H1 (cell line): ENCODE results near the gene DDN. TPM values are rescaled to one million over a fixed set of nuclear protein-coding genes. Genes with fewer than 3 reads are reported as not detected.

Experiments used
- CTCF ChIA-PET: fragments of 300-600 bp; sonication (Branson Sonifier 250); formaldehyde crosslinking; loops from one replicate; lab custom pipeline; 2021; ENCODE audit not compliant: partially characterized antibody; lab: Charles Lee
- POLR2A ChIA-PET: fragments of 300-600 bp; sonication (Branson Sonifier 250); formaldehyde crosslinking; loops from one replicate; lab custom pipeline; 2021; ENCODE audit warnings: inconsistent platforms; ENCODE audit not compliant: partially characterized antibody; lab: Charles Lee
- DNase-seq, 2 experiments: peaks; one replicate each; pipeline versions ENCODE4 v3.0.0 to v3.0.0-alpha.2; 2010 to 2022; ENCODE audit warnings: low spot score in 2 of 2, low read depth in 1 of 2, mixed read lengths in 1 of 2
- FAIRE-seq: peaks from 2 replicates; lab custom pipeline; 2011; peaks lifted over from hg19 to GRCh38; lab: Jason Lieb, UNC
- H2AFZ ChIP-seq: 2 replicates; pipeline ENCODE4 v1.8.1; 2012; ENCODE audit warnings: low read length, inconsistent platforms
- H2AK5ac ChIP-seq: 2 replicates; pipeline ENCODE4 v1.6.1; 2013; ENCODE audit warnings: low read depth, low read length
- H2BK120ac ChIP-seq: replicated peaks from 2 replicates; pipeline ENCODE3; 2013; ENCODE audit warnings: low read depth, low read length, inconsistent platforms
- H2BK12ac ChIP-seq: 2 replicates; pipeline ENCODE4 v1.6.1; 2013; ENCODE audit warnings: low read depth, low read length
- H2BK15ac ChIP-seq: 2 replicates; pipeline ENCODE4 v1.6.1; 2013; ENCODE audit warnings: low read length
- H2BK20ac ChIP-seq: 2 replicates; pipeline ENCODE4 v1.6.1; 2013; ENCODE audit warnings: low read length
- H2BK5ac ChIP-seq: 2 replicates; pipeline ENCODE4 v1.6.1; 2013; ENCODE audit warnings: low read depth, low read length
- H3K14ac ChIP-seq: 2 replicates; pipeline ENCODE4 v1.6.1; 2013; ENCODE audit warnings: inconsistent platforms; ENCODE audit not compliant: insufficient read length
- H3K18ac ChIP-seq: 2 replicates; pipeline ENCODE4 v1.6.1; 2013; ENCODE audit warnings: low read length; ENCODE audit errors: extremely low read depth
- H3K23ac ChIP-seq: 2 replicates; pipeline ENCODE4 v1.6.1; 2013; ENCODE audit warnings: inconsistent platforms; ENCODE audit not compliant: insufficient read length
- H3K23me2 ChIP-seq: 2 replicates; pipeline ENCODE4 v1.6.1; 2013; ENCODE audit warnings: low read depth, low read length
- H3K27ac ChIP-seq: 2 replicates; pipeline ENCODE4 v1.6.1; 2011; ENCODE audit warnings: low read depth, low read length, inconsistent platforms
- H3K27me3 ChIP-seq, 4 experiments: replicated peaks in 1 of 4; 1 replicate in 1 of 4; 2 replicates in 3 of 4; pipeline versions ENCODE4 v1.6.1 to v1.8.1; 2011 to 2013; ENCODE audit warnings: low read length in 3 of 4, mild to moderate bottlenecking in 3 of 4, inconsistent platforms in 2 of 4, mixed read lengths in 2 of 4, moderate library complexity in 1 of 4; ENCODE audit not compliant: control insufficient read depth in 3 of 4, insufficient read depth in 3 of 4; ENCODE audit errors: extremely low read depth in 1 of 4
- H3K36me3 ChIP-seq, 4 experiments: 2 replicates each; pipeline versions ENCODE4 v1.6.1 to v1.8.1; 2011 to 2013; ENCODE audit warnings: mild to moderate bottlenecking in 4 of 4, low read length in 3 of 4, moderate library complexity in 2 of 4, control low read depth in 1 of 4, inconsistent platforms in 1 of 4; ENCODE audit not compliant: insufficient read depth in 4 of 4, control insufficient read depth in 2 of 4
- H3K4ac ChIP-seq: replicated peaks from 2 replicates; pipeline ENCODE3; 2013; ENCODE audit warnings: low read length, low read depth, mixed read lengths, inconsistent platforms; ENCODE audit not compliant: insufficient read length
- H3K4me1 ChIP-seq, 4 experiments: replicated peaks in 1 of 4; 1 replicate in 1 of 4; 2 replicates in 3 of 4; pipeline versions ENCODE4 v1.6.1 to v1.8.1; 2011 to 2013; ENCODE audit warnings: low read length in 3 of 4, inconsistent platforms in 2 of 4, mixed read lengths in 1 of 4; ENCODE audit not compliant: insufficient read depth in 4 of 4, control insufficient read depth in 3 of 4
- H3K4me2 ChIP-seq, 2 experiments: 2 replicates each; pipeline versions ENCODE4 v1.6.1 to v1.8.1; 2011 to 2013; ENCODE audit warnings: low read depth in 2 of 2, low read length in 2 of 2, control low read depth in 1 of 2, inconsistent platforms in 1 of 2, mild to moderate bottlenecking in 1 of 2; ENCODE audit not compliant: insufficient read depth in 1 of 2
- H3K4me3 ChIP-seq, 4 experiments: fragments of 200-600, 300-600 bp in 1 of 4; sonication (generic), shearing (Covaris generic), sonication (Bioruptor Twin) in 1 of 4; 2 replicates each; pipeline versions ENCODE4 v1.5.1 to v1.8.1; 2011 to 2016; ENCODE audit warnings: low read length in 4 of 4, low read depth in 3 of 4, control low read depth in 2 of 4, inconsistent platforms in 2 of 4, mild to moderate bottlenecking in 2 of 4, mixed read lengths in 1 of 4, moderate library complexity in 1 of 4; ENCODE audit not compliant: insufficient read depth in 2 of 4; ENCODE audit errors: extremely low read depth in 1 of 4
- H3K56ac ChIP-seq: replicated peaks from 2 replicates; pipeline ENCODE3; 2013; ENCODE audit warnings: low read depth, mild to moderate bottlenecking, mixed read lengths, low read length, inconsistent platforms; ENCODE audit not compliant: insufficient read length
- H3K79me1 ChIP-seq: 2 replicates; pipeline ENCODE4 v1.6.1; 2013; ENCODE audit warnings: low read depth, low read length, control low read depth
- H3K79me2 ChIP-seq, 2 experiments: 2 replicates each; pipeline versions ENCODE4 v1.6.1 to v1.8.1; 2012 to 2013; ENCODE audit warnings: low read length in 2 of 2, mild to moderate bottlenecking in 2 of 2, inconsistent platforms in 1 of 2; ENCODE audit not compliant: insufficient read depth in 2 of 2, control insufficient read depth in 1 of 2
- H3K9ac ChIP-seq, 4 experiments: replicated peaks in 1 of 4; 1 replicate in 1 of 4; 2 replicates in 3 of 4; pipeline versions ENCODE4 v1.6.1 to v1.8.1; 2011 to 2013; ENCODE audit warnings: low read depth in 3 of 4, low read length in 3 of 4, control low read depth in 2 of 4, mild to moderate bottlenecking in 2 of 4, moderate library complexity in 2 of 4, inconsistent platforms in 1 of 4; ENCODE audit errors: extremely low read depth in 1 of 4
- H3K9me3 ChIP-seq, 2 experiments: 2 replicates each; pipeline versions ENCODE4 v1.6.1 to v1.8.1; 2012 to 2013; ENCODE audit warnings: mild to moderate bottlenecking in 2 of 2, moderate library complexity in 2 of 2, control low read depth in 1 of 2, inconsistent platforms in 1 of 2, low read depth in 1 of 2, low read length in 1 of 2, mixed read lengths in 1 of 2; ENCODE audit not compliant: insufficient read depth in 2 of 2
- H4K20me1 ChIP-seq, 2 experiments: replicated peaks in 1 of 2; 2 replicates each; pipeline versions ENCODE3 to v1.8.1; 2011 to 2013; ENCODE audit warnings: inconsistent platforms in 2 of 2, low read length in 2 of 2, mild to moderate bottlenecking in 1 of 2; ENCODE audit not compliant: insufficient read depth in 2 of 2, control insufficient read depth in 1 of 2
- H4K5ac ChIP-seq: 2 replicates; pipeline ENCODE4 v1.6.1; 2013; ENCODE audit warnings: low read length, low read depth, mixed read lengths, inconsistent platforms; ENCODE audit not compliant: insufficient read length
- H4K8ac ChIP-seq: 2 replicates; pipeline ENCODE4 v1.8.0; 2013; ENCODE audit warnings: mild to moderate bottlenecking, moderate library complexity, low read length, inconsistent platforms; ENCODE audit not compliant: insufficient read depth; ENCODE audit errors: extremely low read depth
- H4K91ac ChIP-seq: replicated peaks from 2 replicates; pipeline ENCODE3; 2013; ENCODE audit warnings: low read length, mixed read lengths, inconsistent platforms; ENCODE audit not compliant: insufficient read length
- CEBPB ChIP-seq: IDR thresholded peaks from 2 replicates; pipeline ENCODE4 v1.6.1; 2012; ENCODE audit warnings: low read depth, low read length
- SIN3A ChIP-seq, 2 experiments: IDR thresholded peaks in 1 of 2; conservative IDR thresholded peaks in 1 of 2; 2 replicates each; pipeline ENCODE4 v1.6.1; 2011 to 2012; ENCODE audit warnings: low read length in 2 of 2, improper control_type of control experiment in 1 of 2, low read depth in 1 of 2, mild to moderate bottlenecking in 1 of 2
- WGBS, 2 experiments: shearing (Covaris generic) in 1 of 2; methylation state at CpG; one replicate each; pipeline versions ENCODE4 v1.1.6 to v1.1.7; 2013 to 2015; ENCODE audit warnings: low lambda C conversion rate in 2 of 2, mixed read lengths in 2 of 2, inconsistent platforms in 1 of 2, low coverage in 1 of 2, missing lambda C conversion rate in 1 of 2; ENCODE audit not compliant: insufficient replicate concordance in 2 of 2, insufficient coverage in 1 of 2, insufficient read length in 1 of 2; ENCODE audit errors: extremely low coverage in 1 of 2, missing lambda C conversion rate in 1 of 2; 5-methylcytosine and 5-hydroxymethylcytosine counted together
- polyA plus RNA-seq, 7 experiments: library from polyadenylated mRNA; depleted of rRNA in 3 of 7; stranded (reverse) in 5 of 7; unstranded in 2 of 7; fragments of >200 nt in 5 of 7; fragments of 200-250 nt in 2 of 7; gene quantifications; 1 replicate in 5 of 7; 2 replicates in 1 of 7; 4 replicates in 1 of 7; pipeline versions ENCODE4 v1.2.1 to v1.2.3, GENCODE V29; 2011 to 2013; ENCODE audit warnings: missing spikeins in 2 of 7, mixed read lengths in 2 of 7
- total RNA-seq: library from RNA; stranded (reverse); fragmentation: NEBNext Ultra II Directional; extraction: Animal tissue kit (Norgen Biotek cat#: 25700); gene quantifications from 2 replicates; pipeline ENCODE4 v1.2.1, GENCODE V29; 2021

The DDN gene
- total and polyA plus RNA-seq, 2 of the 8 experiments (the other 6 are each of a cell fraction or from before 2014, with no cell fraction given) = 0.14 to 0.30 TPM

DNA sequence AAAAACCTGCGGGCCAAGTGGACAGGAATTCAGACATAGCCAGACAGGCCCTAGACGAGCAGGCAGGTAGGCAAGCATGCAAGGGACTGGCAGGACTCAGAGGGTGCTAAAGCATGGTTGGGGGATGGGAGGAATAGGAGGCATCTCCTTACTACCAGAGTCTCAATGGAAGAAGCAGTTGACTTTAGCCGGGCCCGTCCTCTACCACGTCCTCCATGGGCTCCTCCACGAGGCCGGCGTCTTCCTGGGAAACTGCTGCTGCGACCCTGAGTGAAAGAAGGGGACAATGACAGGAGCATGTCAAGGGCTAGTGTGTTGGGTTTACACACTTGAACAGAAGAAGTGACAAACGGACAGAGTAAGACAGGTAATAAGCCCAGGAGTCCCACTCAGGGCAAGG lies 49.8 kb upstream of the DDN start:
- Histone ChIP-seq H3K4me2 (no peak overlapping the region), H3K36me3 (peaks cover 56 to 90% (median 85%) of the 10 kb centered on the region in 4 experiments), H3K4me3 (no peak overlapping the region), H2BK12ac (no peak overlapping the region), H4K20me1 (peaks cover 15 to 44% of the 10 kb centered on the region in 2 experiments), H3K9ac (no peak overlapping the region), H2BK15ac (no peak overlapping the region), H2AK5ac (no peak overlapping the region), H3K18ac (no peak overlapping the region), H3K4ac (no peak overlapping the region), H3K27ac (no peak overlapping the region), H2AFZ (no peak overlapping the region), H3K79me1 (peaks cover 2% of the 10 kb centered on the region; the same call in 1 of the 2 replicates), H3K27me3 (no peaks in the 10 kb centered on the region), H2BK20ac (no peak overlapping the region), H3K23me2 (no peaks in the 10 kb centered on the region), H2BK5ac (no peak overlapping the region), H4K5ac (no peak overlapping the region), H3K9me3 (no peaks in the 10 kb centered on the region), H4K91ac (no peak overlapping the region), H2BK120ac (no peak overlapping the region), H3K56ac (no peak overlapping the region), H3K79me2 (peaks cover 0 to 6% of the 10 kb centered on the region in 2 experiments; a peak in 1 of 4 replicates), H4K8ac (no peak overlapping the region), H3K23ac (no peak overlapping the region), H3K14ac (no peak overlapping the region), H3K4me1 (no peaks in the 10 kb centered on the region)
- ChIA-PET POLR2A (interaction anchor here (2.2 to 21.2 kb wide), 2 partner anchors 19 to 221 kb away, joined by 4 to 339 read pairs; no protein-coding TSS in a partner anchor), CTCF (interaction anchor here (0.8 to 9.1 kb wide), 7 partner anchors 14 to 69 kb away, joined by 3 to 126 read pairs (median 3); no protein-coding TSS in a partner anchor)
- 92% methylated on average over 10 of the region's 10 CpGs; no CpG with 5 or more reads in 1 of the 2 experiments for WGBS, 2 experiments
- DNase-seq (no peak), FAIRE-seq (no peak)
- TF ChIP-seq CEBPB = no peak
- TF ChIP-seq SIN3A (conservative IDR thresholded peaks at IDR 0.05 in 1 of 2, IDR thresholded peaks at IDR 0.05 in 1 of 2; ENCODE audit: low read depth in 1 of 2, low read length in 2 of 2) = no peak
